GM18861 (cell line): ENCODE results near the gene KLHL29.

Source experiments
- ATAC-seq: cut with Tn5 transposase; IDR thresholded peaks from one replicate; pipeline ENCODE4 v1.9.1; 2021; ENCODE audit not compliant: unreplicated experiment

KLHL29 gene

DNA sequence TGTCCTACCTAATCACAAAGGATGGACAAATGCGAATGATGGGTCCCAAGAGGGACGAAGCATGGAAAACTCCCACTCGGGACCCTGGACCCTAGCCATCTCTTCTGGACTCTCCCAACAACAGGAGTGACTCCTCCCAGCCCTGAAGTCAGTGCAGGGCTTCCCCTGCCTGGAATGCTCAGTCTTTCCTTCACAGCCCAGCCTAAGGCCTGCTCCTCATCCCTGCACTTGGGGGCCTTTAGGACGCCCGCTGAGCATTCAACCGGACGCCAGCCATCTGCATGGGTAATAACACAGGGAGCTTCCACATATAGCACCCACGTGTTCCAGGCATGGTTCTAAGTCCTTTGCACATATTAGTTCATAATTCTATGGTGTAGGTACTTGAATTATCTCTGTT lies 237.5 kb downstream of the KLHL29 start:
- ATAC-seq: no peak

DNA sequence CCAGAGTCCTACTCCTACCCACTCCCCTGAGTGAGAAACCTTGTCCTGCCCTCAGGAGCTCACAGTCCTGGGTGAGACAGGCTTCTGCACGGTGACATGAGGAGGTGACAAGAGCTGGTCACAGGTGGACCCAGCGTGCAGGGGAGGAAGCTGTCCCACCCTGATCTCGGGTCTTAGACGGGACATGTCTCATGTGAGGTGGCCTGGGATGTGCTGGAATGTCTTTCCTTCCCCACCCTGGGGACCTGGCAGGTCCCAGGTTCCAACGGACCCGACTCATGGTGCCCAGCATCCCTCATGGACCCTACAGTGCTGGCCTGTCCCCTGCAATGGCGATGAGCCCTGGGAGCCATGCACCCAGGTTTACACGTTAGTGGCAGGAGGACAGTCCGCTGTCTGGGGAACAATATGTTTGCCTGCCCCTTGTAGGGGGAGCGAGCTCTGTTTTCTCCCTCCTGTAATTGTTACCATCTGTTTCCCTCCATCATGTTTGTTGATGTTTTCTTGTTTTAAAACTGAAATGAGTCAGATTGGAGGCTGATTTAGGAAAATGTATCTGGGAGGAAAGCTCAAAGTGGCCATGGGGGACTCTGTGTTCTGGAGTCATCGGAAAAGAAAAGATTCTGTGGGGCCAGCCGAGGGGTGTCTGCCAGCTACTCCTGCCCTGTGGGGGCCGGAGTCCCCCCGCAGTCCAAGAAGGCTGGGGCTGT lies 238.1 kb downstream of the KLHL29 start:
- ATAC-seq: no peak

DNA sequence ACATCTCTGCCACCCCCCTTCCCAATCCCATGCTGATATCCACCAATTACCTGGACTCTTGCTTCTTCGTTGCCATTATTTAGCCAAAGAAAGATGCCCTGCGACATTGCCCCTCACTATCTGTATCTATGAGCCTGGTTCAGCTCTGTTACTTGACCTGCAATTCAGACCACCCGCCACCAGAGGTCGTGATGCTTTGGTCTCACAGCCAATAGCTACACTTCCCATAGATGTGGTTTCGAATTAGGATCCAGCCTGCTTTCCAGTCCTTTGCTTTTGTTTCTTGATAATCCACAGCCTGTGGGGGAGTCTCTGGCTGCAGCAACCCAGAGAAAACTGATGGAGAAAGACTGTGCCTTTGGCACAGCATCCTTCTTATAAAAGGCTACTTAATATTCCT lies 239.4 kb downstream of the KLHL29 start:
- no peak for ATAC-seq

DNA sequence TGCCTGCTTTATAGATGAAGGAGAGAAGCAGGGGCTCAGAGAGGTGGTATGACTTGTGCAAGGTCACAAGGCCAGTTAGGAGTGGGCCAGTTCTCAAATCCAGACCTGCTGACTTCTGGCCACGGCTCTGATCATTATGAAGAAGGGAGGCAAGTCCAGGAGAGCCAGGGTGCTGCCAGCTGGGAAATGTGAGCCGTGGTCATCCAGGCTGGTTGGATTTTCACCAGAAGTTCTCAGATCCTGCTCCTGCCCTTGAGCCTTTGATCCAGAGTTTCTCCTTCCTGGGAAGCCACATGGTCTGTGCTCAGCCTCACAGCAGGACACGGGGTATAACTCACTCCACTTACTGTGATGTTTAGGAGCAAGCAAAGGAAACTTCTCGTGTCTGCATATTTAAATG lies 239.9 kb downstream of the KLHL29 start:
- no peak for ATAC-seq

DNA sequence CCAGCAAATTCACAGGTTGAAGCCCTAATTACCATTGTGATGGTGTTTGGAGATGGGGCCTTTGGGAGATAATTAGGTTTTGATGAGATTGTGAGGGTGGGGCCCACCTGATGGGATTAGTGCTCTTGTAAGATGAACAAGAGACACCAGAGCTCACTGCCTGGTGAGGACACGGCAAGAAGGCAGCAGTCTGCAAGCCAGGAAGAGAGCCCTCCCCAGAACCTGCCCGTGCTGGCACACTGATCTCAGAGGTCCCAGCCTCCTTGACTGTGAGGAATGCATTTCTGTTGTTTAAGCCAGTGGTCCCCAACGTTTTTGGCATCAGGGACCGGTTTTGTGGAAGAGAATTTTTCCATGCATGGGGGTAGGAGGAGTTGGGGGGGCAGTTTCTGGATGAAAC lies 240.7 kb downstream of the KLHL29 start:
- ATAC-seq: no peak

DNA sequence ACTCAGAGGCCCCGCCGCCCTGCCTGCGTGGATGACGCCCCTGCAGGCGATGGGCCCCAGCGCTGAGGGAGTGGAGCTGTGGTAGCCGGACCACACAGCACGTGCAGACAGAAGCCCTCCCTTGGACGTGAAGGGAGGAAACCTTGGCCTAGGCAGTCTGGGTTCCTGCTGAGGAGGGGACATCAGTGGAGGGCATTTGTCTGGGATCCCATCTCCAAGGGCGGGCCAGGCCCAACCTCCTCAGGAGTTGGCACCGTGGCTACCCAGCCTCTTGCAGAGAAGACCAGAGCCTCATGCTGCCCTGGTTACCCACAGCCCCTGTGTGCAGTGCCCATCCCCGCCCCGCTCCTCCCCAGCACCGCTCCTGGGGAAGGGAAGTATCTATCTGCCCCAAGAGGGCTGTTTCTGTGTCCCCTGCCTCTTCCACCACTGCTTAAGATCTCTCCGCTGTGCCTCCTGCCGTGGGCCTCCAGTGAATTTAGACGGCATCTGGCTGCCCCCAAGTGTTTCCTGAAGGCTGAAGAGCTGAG lies 241.8 kb downstream of the KLHL29 start:
- ATAC-seq: no peak

DNA sequence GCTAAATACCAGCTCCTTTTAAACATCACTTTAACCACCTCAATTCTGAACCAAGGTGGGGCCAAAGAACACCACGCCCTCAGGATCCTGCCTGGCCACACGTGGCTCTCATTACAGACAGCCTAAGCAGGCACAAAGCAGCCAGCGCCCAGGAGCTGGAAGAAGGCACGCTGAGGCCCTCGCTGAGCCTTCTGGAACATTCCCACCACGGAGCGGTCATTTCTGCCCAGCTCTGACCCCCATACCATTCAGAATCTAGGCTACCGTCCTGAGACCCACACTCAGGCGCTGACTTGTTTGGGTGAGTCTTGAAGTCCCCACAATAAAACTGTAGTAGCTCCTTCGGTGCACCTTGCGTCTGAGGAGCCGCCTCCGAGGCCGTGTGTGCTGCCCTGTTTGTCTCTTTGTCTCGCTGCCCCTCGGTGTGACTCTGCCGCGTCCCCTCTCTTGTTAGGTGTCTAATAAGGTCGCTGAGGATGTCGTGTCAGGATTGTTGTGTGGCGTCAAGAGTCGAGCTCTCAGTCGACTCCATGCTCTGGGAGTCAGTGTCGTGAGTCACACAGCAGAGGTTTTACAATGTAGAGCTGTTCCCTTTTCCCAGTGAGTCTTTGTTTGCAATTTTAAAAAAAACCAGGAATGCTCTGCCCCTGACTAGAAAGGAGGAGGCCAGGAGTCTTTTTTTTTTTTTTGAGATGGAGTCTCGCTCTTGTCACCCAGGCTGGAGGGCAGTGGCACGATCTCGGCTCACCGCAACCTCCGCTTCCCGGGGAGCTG lies 242.4 kb downstream of the KLHL29 start:
- no peak for ATAC-seq

DNA sequence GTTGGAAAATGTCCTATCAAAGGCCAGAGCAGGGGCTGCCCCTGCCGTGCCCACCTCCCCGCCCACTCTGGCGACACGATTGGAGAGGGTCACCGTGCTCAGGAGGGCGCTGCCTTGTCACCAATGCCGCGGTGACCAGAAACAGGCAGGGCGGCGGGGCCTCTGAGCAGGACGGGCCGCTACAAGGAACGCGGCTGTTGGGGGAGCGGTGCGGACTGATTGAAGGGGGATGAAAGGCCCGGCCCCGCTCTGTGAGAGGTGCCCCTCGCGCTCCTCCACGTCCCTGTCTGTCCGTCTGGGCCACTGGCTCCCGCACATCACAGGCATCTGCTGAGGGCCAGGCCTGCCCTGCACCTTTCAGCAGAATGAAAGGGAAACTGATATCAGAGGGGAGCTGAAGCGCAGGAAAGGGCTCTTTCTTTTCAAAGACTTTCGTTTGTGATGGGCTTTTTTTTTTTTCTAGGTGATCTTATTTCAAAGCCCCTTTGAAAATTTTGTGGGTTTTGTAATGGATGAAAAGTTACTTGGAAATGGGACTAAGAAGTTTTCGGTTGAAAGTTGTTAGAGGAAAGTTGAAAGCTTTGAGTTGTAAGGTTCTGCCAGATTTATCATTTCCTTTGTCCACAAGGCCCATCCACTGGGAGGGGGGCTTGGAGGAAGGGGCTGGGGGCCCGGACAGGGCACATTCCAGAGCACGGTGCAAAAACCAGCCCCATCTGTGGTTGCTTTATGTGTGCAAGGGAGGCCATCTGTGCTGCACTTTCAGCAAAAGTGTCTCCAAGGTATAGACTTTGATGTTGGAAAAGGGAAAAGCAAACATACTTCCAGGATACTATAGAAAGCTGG lies 244.2 kb downstream of the KLHL29 start:
- no peak for ATAC-seq

DNA sequence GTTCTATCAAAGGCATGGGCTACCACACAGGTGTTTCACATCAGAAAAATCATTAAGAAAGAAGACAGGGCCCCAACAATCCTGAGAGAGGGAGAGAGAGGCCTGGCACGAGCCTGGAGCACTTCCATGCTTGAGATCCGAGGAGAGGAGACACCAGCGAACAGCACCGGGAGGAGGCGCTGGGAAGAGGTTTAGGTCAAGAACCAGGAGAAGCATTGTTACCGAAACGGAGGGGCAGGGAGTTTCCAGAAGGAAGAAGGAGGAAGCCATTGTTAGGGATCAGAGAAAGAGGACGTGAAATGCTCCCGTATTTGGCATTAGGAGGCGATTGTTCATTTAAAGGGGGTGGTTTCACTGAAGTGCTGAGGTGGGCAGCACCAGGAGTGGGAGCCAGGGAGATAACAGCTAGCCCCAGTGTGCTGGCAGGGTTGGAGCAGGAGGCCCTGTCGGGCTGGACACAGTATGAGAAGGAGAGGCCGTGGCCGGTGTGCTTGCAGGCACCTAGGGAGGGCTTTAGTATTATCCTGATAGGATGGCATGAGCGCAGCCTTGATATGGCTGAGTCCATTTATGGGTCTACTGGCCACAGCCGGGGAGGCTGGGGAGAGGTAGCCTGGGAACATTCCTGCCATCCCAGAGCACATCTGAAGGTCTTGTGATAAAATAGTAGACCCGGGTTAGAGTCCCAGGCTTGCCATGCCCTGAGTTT lies 244.9 kb downstream of the KLHL29 start:
- no peak for ATAC-seq

DNA sequence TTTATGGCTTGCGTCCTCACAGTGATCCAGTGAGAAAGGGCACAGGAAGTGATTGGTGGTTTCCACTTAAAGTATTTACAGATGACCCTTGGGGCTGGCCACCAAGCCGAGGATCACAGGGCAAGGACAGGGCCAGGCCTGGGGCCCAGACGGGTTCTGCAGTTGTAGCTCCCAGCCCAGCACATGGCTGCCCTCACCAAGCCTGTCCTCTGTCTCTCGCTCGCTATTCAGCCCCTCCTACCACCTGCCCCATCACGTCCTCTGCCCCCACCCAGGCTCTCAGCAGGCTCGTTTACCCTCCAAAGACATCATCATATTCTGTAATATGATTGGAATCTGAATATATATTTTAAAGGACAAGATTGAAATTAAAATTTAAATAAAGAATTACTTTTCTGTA lies 246.0 kb downstream of the KLHL29 start:
- ATAC-seq: no peak

DNA sequence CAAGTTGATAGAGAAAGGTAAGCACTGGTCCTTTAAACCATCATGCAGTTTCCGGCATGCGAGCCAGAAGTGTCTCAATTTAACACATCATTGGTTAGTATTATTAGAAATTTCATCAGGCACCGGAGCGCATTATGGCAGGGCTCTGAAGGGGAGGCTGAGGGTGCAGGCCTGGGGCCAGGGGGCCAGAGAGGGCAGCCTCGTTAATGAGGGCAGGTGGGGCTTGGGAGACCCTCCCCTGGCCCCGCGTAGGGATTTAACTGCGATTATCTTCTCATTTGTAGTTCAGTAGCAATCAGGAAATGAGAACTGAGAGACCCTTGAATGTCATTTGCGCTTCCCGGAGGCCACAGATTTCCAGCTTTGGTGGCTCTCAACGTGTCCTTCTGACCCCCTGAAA lies 246.4 kb downstream of the KLHL29 start:
- ATAC-seq: no peak

DNA sequence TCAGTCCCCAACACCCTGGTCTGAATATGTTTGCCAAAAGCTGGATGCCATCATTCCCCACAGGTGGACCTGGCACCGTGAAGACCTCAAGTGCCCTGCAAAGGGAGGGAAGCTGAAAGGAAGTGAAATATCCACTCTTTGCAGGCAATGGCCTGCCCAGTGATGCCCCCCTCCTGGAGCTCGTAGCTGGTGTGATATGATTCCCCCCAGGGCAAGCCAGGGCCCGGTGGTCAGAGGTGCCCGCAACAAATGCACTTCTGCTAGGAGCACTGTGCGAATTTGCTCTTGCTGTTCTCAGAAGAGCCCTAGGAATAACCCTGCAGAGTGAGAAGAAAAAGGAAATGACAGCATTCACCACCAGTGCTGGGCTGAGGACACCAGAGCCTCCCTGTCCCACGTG lies 247.4 kb downstream of the KLHL29 start:
- ATAC-seq: no peak

DNA sequence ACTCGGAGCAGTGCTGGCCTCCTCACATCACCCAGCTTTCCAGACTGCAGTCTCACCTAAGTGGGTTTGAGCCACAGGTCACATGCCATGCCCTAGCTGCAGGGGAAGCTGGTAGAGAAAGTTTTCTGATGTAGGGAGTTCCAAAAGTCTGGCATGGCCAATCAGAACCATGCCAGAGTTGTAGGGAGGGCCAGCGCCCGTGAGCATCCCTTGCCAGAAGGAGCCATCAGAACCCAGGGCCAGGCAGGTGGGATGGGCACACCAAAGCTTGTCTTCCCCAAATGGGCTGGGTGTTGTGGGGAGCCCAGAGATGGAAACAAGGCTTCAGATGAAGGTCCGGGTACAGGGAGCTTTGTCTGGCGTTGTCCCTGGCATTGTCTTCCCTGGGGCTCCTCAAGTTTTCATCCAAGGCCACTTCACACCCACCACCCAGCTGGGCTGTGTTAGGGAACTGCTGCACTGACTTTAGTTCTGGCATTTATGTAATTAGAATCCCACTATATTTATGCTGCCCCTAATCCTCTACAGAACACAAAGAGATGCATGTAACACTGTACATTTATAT lies 247.9 kb downstream of the KLHL29 start:
- ATAC-seq: no peak

DNA sequence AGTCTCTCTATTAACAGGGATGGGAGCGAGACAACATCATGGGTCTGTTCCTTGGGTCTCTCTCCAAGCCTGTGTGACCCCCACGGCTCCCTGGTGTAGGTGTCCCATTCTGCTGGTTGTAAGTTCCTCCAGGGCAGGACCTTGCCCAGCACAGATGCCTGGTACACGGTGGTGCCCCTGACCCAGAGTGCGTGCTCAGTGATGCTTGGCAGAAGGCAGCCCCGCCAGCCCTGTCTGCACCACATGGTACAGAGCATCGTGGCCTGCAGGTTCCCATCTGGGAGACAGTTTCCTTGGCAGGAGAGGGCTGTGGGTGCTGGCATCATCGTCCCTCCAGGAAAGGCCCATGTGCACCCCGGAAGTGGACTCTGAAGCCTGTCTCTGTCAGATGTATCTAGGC lies 249.0 kb downstream of the KLHL29 start:
- no peak for ATAC-seq

DNA sequence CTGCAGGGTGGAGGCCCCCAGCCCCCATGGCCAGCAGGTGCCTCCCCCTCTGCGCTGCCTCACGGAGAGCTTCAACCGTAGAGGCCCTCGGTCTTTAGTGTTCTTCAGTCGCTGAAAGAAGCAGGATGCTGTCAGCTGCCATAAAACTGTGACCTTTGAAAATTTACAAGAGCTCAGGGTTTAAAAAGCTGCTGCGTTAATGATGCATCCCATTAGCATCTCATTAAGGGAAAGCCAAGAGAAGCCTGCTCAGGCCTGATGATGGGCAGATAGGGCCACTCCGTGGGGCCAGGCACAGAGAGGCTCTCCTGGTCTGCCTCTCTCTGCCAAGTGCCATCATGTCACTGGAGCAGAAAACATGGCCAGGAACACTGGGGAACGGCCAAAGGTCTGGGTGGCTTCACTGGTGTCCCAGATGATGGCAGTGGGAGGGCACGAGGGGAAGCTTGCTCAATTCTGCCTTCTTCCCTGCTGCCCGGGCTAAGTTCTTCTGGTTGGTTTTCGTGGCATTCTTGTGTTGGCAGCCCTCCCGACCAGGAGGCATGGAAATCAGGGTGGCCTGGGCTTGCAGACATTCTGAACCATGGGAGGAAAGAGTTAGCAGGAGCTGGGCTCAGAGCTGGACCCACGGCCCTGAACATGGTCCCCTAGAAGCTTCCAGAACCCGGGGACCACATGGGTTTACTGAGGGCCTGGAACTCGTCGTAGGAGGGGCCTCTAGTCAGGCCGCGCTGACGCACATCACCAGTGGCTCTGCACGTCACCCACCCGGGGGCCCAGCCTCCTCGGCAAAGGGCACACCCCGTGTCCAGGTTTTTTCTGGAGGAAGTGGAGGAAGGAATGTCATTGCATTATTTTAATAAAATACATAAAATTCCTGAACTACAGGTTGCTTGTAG lies 250.7 kb downstream of the KLHL29 start:
- ATAC-seq: no peak

DNA sequence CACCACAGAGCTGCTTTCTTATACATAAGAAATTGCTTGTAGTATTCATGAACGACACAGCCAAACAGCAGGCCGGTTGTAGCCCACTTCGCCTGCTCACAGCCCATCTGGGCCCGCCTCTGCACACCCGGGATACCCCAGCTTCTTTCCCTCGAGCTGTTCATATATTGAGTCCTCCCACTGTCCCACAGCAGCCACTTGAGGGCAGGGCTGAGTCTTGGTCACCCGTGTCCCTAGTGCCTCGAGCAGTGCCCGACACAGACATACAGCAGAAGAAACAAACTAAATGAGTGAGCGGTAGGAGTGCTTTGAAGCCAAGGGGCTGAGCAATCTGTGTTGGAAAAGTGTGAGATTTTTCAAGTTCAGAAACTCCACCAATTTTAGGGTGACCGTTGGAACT lies 251.4 kb downstream of the KLHL29 start:
- ATAC-seq: no peak

DNA sequence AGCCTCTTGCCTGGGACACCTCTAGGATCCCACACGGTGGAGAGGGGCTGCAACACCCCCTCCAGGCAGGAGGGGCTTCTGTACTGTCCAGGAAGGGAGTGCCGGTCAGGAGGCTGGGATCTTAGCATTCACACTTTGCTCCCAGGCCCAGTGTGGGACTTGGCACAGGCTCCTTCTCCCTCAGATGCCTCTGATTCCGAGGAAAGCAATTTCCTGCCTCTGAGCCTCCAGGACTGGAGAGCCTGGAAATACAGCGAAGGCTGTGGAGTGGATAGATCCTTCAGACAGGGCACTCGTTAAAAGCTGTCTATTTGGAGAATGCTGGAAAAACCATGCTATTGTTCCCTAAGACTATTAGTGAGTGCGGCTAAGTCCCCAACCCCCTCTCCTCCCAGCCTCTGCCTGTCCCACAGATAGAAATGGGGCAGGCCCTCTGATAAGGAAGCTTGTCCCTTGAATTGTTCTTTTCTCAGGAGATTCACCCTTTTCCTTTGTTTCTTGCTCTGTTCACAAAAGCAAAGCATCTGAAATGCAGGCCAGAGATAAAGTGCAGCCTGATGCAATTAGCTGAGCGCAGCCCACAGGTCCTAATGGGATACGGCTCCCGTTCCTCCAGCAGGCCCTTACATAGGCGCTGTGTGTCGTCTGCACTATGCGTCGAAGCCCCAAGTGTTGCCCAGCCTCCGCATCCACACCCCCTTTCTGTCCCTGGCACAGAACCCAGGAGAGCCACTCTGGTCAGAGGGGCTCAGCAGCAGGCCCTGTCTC lies 252.2 kb downstream of the KLHL29 start:
- no peak for ATAC-seq

DNA sequence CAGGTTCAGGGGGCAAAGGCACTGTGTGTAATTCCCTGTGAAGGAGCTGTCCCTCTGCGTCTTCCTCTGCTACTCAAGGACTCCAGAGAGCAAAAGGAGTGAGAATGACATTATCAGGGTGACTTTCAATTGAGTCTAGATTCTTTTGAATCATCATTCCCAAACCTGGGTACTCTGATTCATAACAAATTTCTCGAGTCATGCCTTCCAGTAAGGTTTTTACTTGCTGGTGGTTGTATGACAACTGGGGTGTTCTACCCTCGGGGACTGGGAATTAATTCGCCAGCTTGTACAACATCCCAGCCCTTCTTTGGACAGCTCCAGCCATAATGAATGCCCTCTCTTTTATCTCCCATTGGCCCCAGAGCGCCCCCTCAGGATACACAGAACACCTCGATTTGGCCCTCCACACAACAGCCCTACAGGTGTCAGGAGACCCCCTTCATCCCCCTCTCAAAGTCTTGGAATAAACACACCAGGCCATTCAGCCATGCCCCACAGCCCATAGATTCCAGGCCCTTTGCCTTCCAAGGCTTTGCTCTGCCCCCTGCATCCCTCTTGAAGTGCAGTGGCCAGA lies 254.5 kb downstream of the KLHL29 start:
- ATAC-seq: no peak
